NCI-H2196 treated with DMSO at 0.1 percent for 48 hours (cell line): Measurements from ENCODE around the gene RGS16.

Experiments
- DNase-seq: peaks from one replicate; lab custom pipeline; 2025; ENCODE audit not compliant: unreplicated experiment; lab: John Stamatoyannopoulos, UW

The RGS16 gene

DNA sequence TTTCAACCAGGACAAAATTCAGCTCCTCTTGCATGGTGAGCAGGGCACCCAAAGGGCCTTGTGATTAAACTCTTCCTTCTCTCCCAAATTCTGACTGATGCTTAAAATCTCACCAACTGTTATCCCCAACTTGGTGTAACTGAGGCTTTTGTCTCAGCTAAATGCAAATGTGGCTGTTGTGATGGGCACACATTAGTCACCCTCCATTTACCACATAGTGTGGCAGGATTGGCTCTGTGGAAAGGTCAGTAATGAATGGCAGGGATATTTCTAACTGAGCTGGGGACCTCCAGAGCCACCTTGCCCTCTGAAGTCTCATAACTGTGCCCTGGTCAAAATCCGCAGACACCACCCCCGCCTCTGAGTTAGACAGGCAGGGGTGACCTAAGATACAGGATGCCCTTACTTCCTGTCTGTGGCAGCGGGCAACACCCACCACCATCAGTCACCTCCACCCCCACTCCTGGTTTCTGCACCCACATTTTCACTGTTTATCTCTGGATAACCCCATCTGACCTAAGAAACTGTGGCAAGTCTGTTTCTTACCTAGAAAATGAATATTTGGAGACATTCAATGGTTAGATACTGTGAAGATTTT is 25.4 kb upstream of the RGS16 start:
- no peak for DNase-seq

DNA sequence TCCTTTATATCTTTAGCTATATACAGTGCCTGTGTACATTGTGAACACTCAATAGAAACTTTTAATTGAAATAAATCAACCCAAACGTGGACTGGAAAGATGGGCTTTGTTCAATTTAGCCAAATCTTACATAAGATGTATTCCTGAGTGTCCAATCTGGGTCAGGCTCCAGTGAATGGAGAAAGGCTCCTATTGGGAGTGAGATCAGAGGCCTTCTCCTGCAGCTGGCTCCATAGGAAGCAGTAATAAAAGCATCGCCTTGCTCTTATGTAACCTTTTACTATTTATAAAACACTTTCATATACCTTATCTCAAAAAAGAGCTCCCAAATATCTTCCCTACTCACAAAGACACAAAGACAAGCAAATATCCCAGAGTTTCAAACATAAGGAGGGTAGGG is 24.9 kb upstream of the RGS16 start:
- no peak for DNase-seq

DNA sequence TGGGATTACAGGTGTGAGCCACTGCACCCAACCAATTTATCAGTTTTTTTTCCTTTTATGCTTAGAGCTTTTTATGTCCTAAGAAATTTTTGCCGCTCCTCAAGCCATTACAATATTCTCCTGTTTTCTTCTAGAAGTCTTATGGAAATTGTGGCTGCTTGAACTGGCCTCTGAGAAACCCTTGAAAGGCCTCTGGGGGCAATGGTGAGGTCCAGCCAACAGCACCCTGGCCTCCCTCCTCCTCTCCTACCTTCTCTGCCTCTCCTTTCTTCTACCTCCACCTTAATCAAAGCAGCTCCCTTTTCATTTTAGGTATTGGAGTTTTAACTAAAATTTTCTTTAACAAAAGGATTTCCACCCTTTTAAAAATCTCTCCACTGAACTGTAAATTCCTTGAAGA is 24.5 kb upstream of the RGS16 start:
- no peak for DNase-seq

DNA sequence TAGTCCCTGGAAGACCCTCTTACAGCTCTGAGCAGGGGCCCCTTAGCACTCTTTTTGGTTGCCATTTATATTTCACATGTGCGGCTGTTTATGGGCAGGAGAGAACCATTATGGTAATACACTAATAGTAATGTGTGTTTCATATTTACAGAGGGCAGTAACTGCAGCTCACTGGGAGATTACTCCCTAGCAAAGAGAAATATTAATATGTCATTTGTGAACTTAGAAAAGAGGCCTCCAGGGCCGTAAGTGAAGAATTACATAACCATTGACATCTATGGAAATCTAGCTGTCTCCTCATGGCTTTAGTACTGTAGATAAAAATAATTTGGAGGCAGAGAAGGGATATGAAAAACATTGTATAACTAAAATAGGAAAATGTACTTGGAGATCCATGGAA is 23.4 kb upstream of the RGS16 start:
- no peak for DNase-seq

DNA sequence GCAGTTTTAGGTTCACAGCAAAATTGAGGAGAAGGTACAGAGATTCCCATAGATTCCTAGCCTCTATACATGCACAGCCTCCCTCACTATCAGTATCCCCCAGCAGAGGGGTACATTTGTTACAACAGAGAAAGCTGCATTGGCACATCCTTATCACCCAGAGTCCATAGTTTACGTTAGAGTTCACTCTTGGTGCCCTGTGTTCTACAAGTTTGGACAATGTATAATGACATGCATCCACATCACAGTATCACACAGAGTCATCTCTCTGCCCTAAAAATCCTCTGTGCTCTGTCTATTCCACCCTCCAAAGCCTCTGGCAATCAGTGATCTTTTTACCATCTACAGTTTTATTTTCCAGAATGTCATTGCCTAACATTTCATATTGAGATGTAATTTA is 22.3 kb upstream of the RGS16 start:
- no peak for DNase-seq

DNA sequence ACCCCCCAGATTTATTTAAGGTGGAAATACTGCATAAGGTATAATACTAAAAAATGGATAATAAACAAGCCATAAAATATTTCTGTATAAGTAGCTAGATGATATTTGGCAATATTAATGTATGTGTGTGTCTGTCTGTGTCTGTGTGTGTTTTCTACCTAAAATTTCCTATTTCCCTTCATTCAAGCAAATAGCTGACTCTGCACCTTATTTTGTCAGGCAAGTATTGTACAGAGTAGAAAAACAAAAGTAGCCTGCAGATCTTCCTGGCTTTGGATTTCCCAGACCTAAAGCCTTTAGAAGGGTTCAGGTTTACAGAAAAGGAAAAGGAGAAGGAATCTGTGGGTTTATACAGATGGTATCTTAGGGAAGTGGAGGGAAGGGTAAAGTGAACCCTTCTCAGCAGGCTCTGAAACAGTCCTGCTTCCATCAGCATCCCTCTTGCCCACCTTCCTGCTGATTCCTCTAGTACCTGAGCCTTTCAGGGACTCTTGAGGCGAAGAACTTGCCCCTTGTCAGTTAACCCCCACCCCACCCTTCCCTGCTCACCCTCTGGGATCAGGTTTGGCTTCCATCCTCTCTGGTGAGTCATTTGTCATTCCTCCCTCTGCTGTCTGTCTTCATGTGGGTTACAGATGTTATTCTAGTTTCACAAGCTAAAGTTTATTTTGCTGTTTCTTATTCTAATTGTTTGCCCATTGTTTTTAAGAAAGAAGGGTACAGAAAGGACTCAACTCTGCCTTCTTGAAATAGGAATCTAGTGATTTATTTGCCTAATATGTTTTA is 21.7 kb upstream of the RGS16 start:
- DNase-seq: no peak

DNA sequence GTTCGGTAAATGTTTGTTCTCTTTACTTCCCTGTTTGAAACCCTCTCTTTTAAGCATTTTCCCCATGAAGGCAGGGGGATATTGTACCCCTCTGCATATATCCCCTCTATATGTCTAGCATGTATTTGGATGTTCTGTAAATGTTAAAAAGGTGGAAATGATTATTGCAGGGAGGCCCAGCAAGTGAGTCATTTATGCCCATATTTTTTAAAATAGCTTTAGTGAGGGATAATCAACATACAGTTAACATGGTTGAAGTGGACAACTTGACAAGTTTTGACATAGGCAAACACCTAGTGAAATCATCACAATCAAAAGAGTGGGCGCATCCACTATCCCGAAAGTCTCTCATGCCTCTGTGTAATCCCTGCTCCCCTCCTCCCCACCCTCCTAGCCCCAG is 20.8 kb upstream of the RGS16 start:
- no peak for DNase-seq

DNA sequence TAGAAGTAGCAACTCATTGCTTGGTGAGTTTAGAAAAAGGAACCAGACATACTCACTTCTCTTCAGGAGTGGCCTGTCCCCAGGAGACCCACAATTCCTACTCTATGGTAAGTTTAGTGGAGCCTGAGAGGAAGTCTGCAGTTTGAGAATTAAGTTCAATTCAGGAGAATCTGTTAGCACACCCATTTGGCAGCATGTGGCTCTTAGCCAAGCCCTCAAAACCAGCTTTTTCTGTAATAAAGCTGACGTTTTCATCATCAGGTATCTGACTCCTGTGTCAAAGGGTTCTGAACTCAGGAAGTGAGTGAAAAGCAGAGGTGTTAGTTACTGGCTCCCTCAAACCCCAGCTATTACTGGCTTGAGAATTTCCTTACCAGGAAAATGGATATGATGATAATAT is 20.4 kb upstream of the RGS16 start:
- no peak for DNase-seq

DNA sequence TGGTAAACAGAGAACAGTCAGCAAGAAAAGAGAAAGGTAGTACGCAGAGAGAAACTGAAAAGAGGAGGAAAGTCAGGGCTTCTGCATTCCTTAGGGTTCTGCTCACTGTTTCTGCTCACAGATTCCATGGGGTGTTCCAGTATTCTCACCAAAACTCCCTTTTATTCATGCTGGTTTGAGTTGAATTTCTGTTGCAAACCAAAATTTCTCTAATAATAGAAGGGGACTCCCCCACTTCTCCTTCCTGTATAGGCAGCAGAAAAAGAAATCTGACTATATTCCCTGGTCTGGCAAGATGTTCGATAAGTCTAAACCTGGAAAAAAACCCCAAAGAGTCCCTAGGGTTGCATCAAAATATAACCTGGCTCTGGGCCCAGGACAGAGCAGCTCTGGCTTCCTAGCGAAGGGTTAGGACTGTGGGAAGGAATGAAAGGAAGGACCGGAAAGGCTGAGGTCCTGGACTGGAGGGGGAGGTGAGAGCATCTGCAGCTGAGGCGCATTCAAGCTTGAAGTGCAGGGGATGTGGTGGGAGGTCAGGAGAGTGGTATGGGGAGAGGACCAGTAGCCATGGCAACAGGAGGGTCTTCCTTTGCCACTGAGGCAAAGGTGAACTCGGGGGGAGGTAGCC is 18.8 kb upstream of the RGS16 start:
- no peak for DNase-seq

DNA sequence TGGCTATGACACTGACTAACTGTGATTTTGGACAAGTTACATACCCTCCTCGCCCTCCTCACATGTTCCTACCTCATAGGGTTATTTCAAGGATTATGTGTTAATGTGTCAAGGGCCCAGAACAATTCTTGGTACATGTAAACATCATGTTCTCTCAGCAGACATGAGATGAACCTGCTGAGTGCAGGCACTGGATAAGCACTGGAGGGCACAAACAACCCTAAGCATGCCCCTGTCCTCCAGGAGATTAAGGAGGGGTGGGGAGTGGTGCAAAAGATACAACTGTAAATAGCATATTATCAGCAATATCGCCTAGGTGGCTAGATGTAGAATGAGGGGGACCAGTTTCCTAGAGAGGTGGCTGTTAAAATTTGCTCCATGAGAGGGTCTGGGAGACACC is 17.7 kb upstream of the RGS16 start:
- no peak for DNase-seq

DNA sequence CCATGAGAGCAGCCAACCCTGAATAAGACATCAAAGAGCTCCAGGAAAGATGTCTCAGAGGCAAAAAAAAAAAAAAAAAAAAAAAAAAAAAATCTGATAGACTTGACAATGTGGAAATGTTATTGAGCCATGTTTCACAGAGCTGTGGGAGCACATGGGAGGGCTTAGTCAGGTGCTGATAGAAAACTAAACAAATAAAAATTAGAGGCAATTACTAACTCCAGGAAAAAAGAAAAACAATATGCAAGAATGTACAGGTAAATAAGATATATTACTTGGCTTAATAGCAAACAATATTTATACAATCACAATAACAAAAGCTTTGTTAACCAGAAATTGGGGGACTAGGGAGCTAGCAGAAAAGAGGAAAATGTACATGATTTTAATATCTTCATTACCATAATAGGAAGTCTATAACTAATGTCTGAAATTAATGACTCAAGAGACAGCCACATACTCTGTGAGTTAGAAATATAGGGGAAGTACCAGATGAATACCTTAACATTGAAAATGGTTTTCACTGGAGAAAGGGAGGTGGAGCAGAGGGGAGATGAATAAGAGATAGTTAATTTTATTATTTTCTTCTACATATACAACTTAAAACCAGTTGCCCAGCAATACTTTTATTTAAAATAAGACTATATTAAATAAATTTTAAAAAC is 16.9 kb upstream of the RGS16 start:
- no peak for DNase-seq

DNA sequence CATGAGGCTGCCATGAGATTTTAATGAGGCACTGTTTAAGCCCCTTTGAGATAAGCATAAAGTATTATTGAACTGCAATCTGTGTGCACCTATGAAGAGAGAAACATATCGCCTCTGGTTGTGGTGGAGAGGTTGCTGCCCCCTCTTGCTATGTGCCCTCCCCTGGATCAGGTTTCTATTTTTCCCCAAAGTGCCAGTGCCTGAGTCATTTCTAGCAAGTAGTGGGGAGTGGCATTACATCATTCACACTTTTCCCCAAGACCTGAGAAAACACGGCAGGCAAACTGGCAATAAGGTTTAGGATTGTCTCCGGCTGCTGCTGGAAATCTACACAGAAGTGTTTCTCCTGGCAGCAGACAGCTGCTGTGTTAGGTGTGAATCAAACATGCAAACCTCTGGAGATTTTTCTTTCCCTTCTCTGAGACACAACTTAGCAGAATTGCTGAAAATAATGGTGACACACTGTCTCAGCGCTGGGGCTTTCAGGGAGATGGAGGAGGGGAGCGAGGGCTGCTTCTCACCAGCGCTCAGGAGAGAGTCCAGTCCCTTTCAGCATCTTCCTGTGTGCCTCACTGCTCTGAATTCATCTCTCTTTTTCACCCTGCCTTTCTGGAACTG is 13.7 kb upstream of the RGS16 start:
- DNase-seq: no peak

DNA sequence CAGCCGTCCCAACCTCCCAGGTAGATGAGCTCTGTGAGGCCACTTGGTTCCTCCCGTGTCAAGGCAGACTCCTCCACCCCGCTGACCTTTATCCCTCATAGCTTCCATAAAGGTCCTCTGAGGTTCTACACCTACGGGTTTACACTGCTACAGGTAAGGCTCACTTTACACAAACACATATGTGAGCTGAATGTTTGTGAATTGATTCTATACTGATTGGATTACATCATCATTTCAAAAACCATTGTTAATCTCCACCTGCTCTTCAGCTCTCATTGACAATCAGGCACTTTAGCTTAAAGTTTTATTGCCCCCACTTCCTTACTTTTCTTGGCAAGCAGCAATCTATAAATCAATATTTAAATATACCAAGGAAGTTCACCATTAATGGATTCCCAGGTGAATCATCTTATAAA is 12.8 kb upstream of the RGS16 start:
- DNase-seq: no peak

DNA sequence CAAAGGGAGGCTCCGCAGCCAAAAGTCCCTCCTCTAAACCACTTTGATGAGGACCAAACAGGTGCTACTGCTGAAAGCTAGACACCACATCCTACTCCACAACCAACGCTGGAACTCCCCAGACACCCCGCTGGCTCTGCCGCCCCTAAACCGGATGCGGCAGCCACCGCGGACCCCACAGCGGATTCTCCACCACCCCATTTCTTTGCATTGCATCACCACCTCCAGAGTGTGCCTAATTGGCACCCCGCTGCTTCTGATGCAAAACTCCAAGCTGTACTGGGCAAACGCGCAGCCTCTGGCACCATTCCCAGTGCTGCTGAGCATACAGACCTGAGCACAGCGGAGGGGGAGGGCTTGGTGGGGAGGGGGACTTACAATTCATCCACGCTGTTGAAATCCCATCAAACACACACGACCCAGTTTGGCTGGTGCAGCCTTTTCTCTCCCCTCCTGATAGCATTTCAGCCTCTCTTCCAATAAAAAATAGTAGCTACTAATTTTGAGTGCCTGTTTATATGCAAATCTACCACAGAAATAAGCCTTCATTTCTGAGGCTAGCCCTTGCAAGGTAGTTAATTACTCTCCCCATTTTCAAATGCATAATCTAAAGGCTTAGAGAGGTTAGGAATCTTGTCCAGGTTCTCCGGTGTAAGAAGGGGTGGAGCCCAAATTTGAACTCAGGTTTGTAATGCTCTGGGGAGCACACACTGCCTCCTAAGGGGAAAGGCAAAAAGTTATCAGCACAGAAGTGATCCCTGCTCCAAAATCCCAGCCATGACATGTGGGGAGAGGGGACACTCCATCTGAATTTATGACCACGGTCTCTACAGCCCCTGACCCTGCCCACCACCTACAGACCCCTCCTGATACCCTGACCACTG is 12.2 kb upstream of the RGS16 start:
- peak; percentile 62 for DNase-seq

DNA sequence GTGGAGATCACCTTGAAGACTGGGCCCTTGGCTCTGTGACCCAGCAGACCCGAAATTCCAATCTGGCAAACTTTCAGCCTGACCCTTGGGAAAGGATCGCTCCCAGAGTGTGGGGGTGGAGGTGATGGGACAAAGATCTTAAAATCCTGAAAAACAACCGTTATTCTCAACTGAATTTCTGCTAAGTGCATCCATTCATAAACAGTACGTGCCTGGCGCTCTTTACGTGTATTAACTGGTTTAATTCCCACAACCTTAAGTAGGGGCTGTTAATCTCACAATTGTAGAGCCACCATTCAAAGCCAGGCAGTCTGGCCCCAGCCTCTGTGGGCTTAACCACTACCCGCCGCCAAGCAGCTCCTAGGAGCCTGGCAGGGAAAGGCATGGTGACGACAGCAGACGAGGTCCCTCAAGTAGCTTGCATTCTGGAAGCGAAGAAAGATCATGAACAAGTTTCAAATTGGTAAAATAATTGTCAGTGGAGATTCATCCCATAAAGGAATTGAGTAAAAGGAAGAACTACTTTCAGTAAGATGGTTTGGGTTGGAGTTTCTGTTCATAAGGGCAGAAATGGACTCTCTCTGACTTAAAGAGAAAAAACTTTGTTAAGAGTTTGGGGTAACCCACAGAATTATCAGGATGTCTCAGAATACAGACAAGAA is 11.4 kb upstream of the RGS16 start:
- DNase-seq: no peak

DNA sequence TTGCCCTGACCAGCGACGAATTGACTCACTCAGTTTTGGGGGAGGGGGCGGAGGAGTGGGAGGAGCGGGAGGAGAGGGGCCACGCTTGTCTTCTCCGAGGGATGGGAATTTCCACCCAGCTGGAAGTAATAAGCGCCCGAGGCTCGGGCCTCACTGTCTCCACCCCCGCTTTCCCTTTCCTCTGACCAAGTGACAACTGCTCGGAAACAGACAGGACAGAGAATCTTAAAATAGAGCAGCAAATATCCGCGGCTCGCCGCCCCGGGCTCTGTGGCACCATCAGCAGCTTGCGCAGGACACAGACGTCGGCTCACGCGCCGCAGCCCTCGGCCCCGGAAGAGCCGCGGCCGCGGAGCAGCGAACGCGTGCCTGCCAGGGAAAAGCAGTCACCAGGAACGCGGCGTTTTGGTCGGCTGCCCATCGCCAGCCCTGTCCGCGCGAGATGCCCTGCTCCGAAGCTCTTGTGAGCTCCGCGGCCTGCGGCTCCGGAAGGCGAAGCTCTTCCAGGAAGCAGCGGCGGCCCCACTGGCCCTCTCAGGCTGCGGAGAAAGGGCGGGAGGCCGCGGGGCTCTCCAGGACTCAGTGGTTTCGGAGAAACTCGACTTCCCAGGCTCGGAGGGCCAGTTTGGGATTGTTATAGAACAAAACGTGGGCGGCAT is 10.7 kb upstream of the RGS16 start:
- no peak for DNase-seq

DNA sequence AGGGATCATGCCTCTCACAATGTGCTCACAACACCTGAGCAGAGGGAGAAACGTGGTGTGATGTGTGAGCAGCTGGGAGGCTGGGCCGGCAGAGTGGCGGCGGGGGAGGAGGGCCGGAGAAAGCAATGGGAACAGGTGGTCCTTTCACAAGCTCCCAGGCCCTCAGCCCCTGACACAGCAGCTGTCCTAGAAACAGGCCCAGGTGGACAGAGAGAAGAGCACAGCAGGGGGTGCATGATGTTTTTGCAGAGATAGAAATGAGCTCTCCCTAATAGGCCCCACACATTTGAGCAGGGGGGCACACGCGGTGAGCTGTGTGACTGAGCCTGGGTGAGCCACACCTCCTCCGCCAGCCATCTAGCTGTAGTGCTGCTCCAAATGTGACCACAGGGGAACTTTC is 7.6 kb upstream of the RGS16 start:
- DNase-seq: peak; percentile 57

DNA sequence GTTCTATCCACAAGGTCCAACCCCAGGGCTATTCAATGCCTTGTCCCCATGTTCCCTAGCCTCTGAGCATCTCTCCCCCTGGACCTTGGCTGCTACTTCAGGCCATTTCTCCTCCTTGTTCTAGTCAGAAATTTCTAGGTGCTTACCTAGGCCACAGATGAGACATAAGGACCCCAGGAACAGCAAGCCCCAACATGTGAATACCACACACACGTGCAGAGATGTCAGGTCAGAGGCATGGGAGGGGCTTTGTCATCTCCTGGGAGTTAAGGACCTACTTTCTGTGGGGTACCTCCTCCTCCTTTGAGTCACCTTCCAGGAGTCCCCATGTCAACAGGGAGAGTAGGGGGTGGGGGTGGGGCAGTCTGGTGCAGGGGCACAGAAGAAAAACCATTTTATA is 7.1 kb upstream of the RGS16 start:
- DNase-seq: no peak

DNA sequence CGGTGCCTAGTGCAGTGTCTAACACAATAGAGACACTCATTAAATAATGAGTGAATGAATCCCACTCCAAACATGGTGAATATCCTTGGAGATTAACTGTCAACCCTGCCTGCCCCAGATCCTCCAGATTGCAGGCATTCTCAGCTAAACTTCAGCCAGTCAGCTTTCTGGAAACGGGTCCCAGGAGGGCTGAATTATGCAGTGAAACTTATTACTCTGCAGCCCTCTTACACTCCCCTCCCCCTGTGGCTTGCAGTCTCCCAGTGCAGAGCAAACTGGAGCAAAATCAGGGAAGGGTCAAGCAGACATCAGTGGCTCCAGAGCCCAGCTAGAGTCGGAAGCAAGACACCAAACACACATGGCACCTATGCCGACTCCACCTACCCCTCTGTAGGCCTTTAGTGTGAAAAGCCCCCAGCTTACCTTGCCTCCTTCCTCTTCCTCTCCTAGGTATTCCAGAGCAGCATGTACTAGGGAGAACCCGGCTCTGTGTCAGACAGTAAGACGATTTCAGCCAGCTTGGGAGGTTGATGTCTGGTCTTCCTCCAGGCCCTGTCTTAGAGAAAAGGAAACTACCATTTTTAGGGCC is 6.5 kb upstream of the RGS16 start:
- no peak for DNase-seq
